ENCODE results near the gene PTPRG.

- TF ChIP-seq CEBPB (IDR thresholded peaks at IDR 0.05) (no peak), MAX (IDR thresholded peaks at IDR 0.05) (no peak), EP300 (IDR thresholded peaks at IDR 0.05; ENCODE audit: borderline replicate concordance) (no peak), REST (IDR thresholded peaks at IDR 0.05; ENCODE audit: low read depth) (no peak)
These were observed 68.1 kb downstream of the PTPRG start for GRCh38 chr3:61629442-61629841.
